ENCODE measurements around the gene EPHA5.

- TF ChIP-seq TAF1 (IDR thresholded peaks at IDR 0.05; ENCODE audit: low read depth) (no peak), RAD21 (IDR thresholded peaks at IDR 0.05; ENCODE audit: low read depth) (no peak), EP300 (IDR thresholded peaks at IDR 0.05; ENCODE audit: borderline replicate concordance) (no peak), REST (IDR thresholded peaks at IDR 0.05; ENCODE audit: low read depth) (no peak), TCF12 (IDR thresholded peaks at IDR 0.05; ENCODE audit: low read depth) (no peak), MAX (IDR thresholded peaks at IDR 0.05) (no peak)
Observed at GRCh38 chr4:65370709-65371108, 299.6 kb downstream of the EPHA5 start.

Measured in Ishikawa (cell line).